B cell (primary cell): ENCODE measurements around the gene UGT1A7. TPM values are rescaled to one million over a fixed set of nuclear protein-coding genes. Genes with fewer than 3 reads are reported as not detected.

Experiments used
- ATAC-seq: fragments of 200-7000 bp; cut with Tn5 transposase; one replicate; pipeline ENCODE4 v1.10.0; 2021; ENCODE audit warnings: low read depth, mild to moderate bottlenecking, moderate number of reproducible peaks, moderate library complexity
- CTCF ChIA-PET: fragments of 350-600 bp; sonication (Branson Sonifier 250); formaldehyde crosslinking; loops from one replicate; lab custom pipeline; 2021; ENCODE audit warnings: antibody characterized with exemption, inconsistent platforms; lab: Charles Lee
- POLR2A ChIA-PET: fragments of 350-600 bp; sonication (Branson Sonifier 250); formaldehyde crosslinking; loops from one replicate; lab custom pipeline; 2021; ENCODE audit warnings: antibody characterized with exemption; lab: Charles Lee
- DNase-seq: peaks from one replicate; pipeline ENCODE4 v3.0.0; 2013
- H2AFZ ChIP-seq: 2 replicates; pipeline ENCODE4 v1.6.1; 2012; ENCODE audit warnings: mild to moderate bottlenecking, low read depth, low read length; ENCODE audit not compliant: insufficient read depth, poor library complexity, severe bottlenecking
- H3K27ac ChIP-seq, 2 donors: 1 replicate in 1 of 2; 2 replicates in 1 of 2; pipeline ENCODE4 v1.5.1; 2012 to 2013; ENCODE audit warnings: low read length in 2 of 2, mild to moderate bottlenecking in 2 of 2, moderate library complexity in 1 of 2
- H3K27me3 ChIP-seq, 4 experiments: fragments of 200-600 bp in 1 of 4; sonication (generic) in 1 of 4; replicated peaks in 1 of 4; 1 replicate in 2 of 4; 2 replicates in 2 of 4; pipeline versions ENCODE4 v1.6.1 to v1.7.0; 2013 to 2016; ENCODE audit warnings: low read length in 3 of 4, mild to moderate bottlenecking in 2 of 4, mixed read lengths in 1 of 4, moderate library complexity in 1 of 4; ENCODE audit not compliant: insufficient read depth in 4 of 4, control insufficient read depth in 3 of 4; ENCODE audit errors: control extremely low read depth in 1 of 4
- H3K36me3 ChIP-seq, 2 experiments: replicated peaks in 1 of 2; 1 replicate in 1 of 2; 2 replicates in 1 of 2; pipeline versions ENCODE4 v1.6.1 to v1.7.1; 2013; ENCODE audit warnings: low read length in 1 of 2; ENCODE audit not compliant: insufficient read depth in 2 of 2, control insufficient read depth in 1 of 2; ENCODE audit errors: control extremely low read depth in 1 of 2, extremely low read depth in 1 of 2
- H3K4me1 ChIP-seq, 2 donors: fragments of 200-600 bp in 1 of 2; sonication (generic) in 1 of 2; 1 replicate in 1 of 2; 2 replicates in 1 of 2; pipeline versions ENCODE4 v1.5.1 to v1.6.1; 2013 to 2017; ENCODE audit warnings: low read length in 2 of 2; ENCODE audit not compliant: control insufficient read depth in 2 of 2, insufficient read depth in 2 of 2
- H3K4me2 ChIP-seq: replicated peaks from 2 replicates; pipeline ENCODE3; 2012; ENCODE audit warnings: mild to moderate bottlenecking, low read depth, low read length; ENCODE audit not compliant: poor library complexity, severe bottlenecking
- H3K4me3 ChIP-seq, 5 experiments: fragments of 200-600 bp in 1 of 5; sonication (generic) in 1 of 5; 1 replicate in 3 of 5; 2 replicates in 2 of 5; pipeline versions ENCODE4 v1.5.1 to v1.7.0; 2011 to 2016; ENCODE audit warnings: low read length in 4 of 5, mild to moderate bottlenecking in 4 of 5, low read depth in 2 of 5, control low read depth in 1 of 5, moderate library complexity in 1 of 5; ENCODE audit not compliant: insufficient read depth in 1 of 5; ENCODE audit errors: control extremely low read depth in 1 of 5, extremely low read depth in 1 of 5
- H3K79me2 ChIP-seq: fragments of 200-600 bp; sonication (generic); one replicate; pipeline ENCODE4 v1.6.0; 2016; ENCODE audit warnings: low read length; ENCODE audit not compliant: control insufficient read depth, insufficient read depth
- H3K9ac ChIP-seq: fragments of 200-600 bp; sonication (generic); 2 replicates; pipeline ENCODE4 v1.6.1; 2017; ENCODE audit warnings: mild to moderate bottlenecking, low read length, moderate library complexity
- H3K9me3 ChIP-seq, 3 donors: one replicate each; pipeline versions ENCODE4 v1.6.1 to v1.7.1; 2013; ENCODE audit warnings: low read length in 2 of 3; ENCODE audit not compliant: control insufficient read depth in 2 of 3, insufficient read depth in 1 of 3; ENCODE audit errors: control extremely low read depth in 1 of 3
- H4K20me1 ChIP-seq: 2 replicates; pipeline ENCODE4 v1.6.0; 2012; ENCODE audit warnings: mild to moderate bottlenecking, low read length; ENCODE audit not compliant: insufficient read depth, control insufficient read depth, poor library complexity, severe bottlenecking
- H3K27ac Mint-ChIP-seq: one replicate; pipeline ENCODE4 v1.8.0; 2021; ENCODE audit warnings: mixed read lengths
- H3K27me3 Mint-ChIP-seq: one replicate; pipeline ENCODE4 v1.8.0; 2021; ENCODE audit warnings: mixed read lengths
- H3K4me1 Mint-ChIP-seq: one replicate; pipeline ENCODE4 v1.8.0; 2021; ENCODE audit warnings: mixed read lengths
- H3K4me3 Mint-ChIP-seq: one replicate; pipeline ENCODE4 v1.8.0; 2021; ENCODE audit warnings: mixed read lengths
- H3K9me3 Mint-ChIP-seq: one replicate; pipeline ENCODE4 v1.8.0; 2022; ENCODE audit warnings: mixed read lengths; ENCODE audit not compliant: insufficient read depth
- EZH2 ChIP-seq: IDR thresholded peaks from 2 replicates; pipeline ENCODE4 v1.6.1; 2012; ENCODE audit warnings: borderline replicate concordance, low read depth, mild to moderate bottlenecking, moderate library complexity, low read length; ENCODE audit not compliant: insufficient read depth, poor library complexity, severe bottlenecking
- WGBS: methylation state at CpG from one replicate; pipeline ENCODE4 v1.1.5; 2013; ENCODE audit warnings: missing lambda C conversion rate; ENCODE audit not compliant: insufficient coverage; 5-methylcytosine and 5-hydroxymethylcytosine counted together
- intact Hi-C: fragments of 100-400 bp; cut with micrococcal nuclease; formaldehyde crosslinking; loops from one replicate; pipeline ENCODE4 v1.10.0; 2022
- polyA plus RNA-seq: library from polyadenylated mRNA; depleted of rRNA; stranded (reverse); fragments of >200 nt; gene quantifications from 2 replicates; pipeline ENCODE4 v1.2.3, GENCODE V29; 2012
- total RNA-seq, 2 donors: library from RNA; stranded (reverse); fragments of 120-200 nt in 1 of 2; gene quantifications; 1 replicate in 1 of 2; 2 replicates in 1 of 2; pipeline versions ENCODE4 v1.2.3 to v1.2.4, GENCODE V29; 2013 to 2022
- TF ChIP-seq, protein P1 (sequence below): fragments of 200-600 bp; IDR thresholded peaks from one replicate; pipeline ENCODE4 v1.8.0; 2022; ENCODE audit warnings: antibody characterized with exemption, mild to moderate bottlenecking

UGT1A7 gene
- total and polyA plus RNA-seq, 2 donors (not counting 1 experiment from before 2014, with no cell fraction given): not detected

DNA sequence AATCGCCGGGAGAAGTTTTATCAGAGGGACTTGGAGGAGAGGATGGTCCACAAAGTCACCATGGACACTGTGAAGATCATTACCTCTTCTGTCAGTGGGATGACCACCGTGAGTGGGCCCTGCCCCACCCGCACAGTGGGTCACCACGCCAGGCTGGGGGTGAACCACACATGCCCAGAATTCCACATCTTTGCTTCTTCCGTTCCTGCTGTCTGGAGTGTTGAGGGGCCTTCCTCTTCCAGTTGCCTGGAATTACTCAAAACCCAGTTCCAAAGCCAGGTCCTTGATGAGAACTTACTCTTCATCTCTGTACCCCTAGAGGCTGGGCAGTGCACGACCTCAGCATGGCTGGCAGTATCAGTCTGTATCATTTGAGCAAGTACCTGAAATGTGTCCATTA, 118.5 kb downstream of the UGT1A7 start:
- Histone ChIP-seq H3K4me1 (no peaks in the 10 kb centered on the region), H2AFZ (no peak overlapping the region), H3K9ac (no peak overlapping the region), H3K27me3 (peaks cover 0 to 6% (median 0%) of the 10 kb centered on the region in 4 experiments), H3K4me3 (no peak overlapping the region), H4K20me1 (no peaks in the 10 kb centered on the region), H3K9me3 (no peaks in the 10 kb centered on the region), H3K4me2 (no peak overlapping the region), H3K79me2 (no peaks in the 10 kb centered on the region), H3K36me3 (no peaks in the 10 kb centered on the region), H3K27ac (no peak overlapping the region)
- peaks cover 2% of the 10 kb centered on the region for H3K9me3 Mint-ChIP-seq
- no peak for ATAC-seq
- ChIA-PET CTCF (no interaction called here), POLR2A (no interaction called here)
- DNase-seq: no peak
- peaks cover 17% of the 10 kb centered on the region for H3K27me3 Mint-ChIP-seq
- H3K27ac Mint-ChIP-seq: no peak overlapping the region
- no peaks in the 10 kb centered on the region for H3K4me1 Mint-ChIP-seq
- TF ChIP-seq, protein P1, sequence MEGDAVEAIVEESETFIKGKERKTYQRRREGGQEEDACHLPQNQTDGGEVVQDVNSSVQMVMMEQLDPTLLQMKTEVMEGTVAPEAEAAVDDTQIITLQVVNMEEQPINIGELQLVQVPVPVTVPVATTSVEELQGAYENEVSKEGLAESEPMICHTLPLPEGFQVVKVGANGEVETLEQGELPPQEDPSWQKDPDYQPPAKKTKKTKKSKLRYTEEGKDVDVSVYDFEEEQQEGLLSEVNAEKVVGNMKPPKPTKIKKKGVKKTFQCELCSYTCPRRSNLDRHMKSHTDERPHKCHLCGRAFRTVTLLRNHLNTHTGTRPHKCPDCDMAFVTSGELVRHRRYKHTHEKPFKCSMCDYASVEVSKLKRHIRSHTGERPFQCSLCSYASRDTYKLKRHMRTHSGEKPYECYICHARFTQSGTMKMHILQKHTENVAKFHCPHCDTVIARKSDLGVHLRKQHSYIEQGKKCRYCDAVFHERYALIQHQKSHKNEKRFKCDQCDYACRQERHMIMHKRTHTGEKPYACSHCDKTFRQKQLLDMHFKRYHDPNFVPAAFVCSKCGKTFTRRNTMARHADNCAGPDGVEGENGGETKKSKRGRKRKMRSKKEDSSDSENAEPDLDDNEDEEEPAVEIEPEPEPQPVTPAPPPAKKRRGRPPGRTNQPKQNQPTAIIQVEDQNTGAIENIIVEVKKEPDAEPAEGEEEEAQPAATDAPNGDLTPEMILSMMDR: no peak
- no peak for TF ChIP-seq EZH2
- intact Hi-C loops: no loop called here
- no peak overlapping the region for H3K4me3 Mint-ChIP-seq
- 85% methylated on average over 7 of the region's 7 CpGs for WGBS

DNA sequence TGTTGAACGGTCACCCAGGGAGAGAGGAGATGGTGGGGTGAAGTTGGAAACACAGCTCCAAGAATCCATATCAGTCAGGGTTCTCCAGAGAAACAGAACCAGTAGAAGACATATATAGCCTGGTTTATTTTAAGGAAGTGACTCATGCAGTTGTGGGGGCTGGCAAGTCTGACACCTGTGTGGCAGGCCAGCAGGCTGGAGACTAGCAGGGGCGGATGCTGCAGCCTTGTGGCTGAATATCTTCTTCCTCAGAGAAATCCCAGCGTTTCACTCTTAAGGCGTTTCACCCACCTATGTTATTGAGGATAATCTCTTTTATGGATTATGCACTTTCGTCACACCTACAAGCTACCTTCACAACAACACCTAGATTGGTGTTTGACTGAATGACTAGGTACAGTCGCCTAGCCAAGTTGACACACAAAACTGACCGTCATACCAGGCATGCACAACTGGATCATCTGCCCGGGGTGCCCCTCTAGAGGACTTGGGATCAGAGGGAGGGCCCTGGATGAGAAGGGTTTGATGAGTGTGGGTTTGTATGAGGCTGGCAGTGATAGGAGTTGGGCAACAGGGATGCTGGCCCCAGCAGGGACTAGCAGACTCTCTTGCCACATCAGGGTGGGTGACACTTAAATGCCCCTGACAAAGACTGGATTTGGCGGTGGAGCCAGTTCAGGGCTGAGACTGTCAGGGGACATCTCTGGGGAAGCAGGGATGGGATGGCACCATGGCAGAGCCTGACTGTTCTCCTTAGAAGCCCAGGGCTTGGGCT, 119.8 kb downstream of the UGT1A7 start:
- TF ChIP-seq, protein P1: no peak
- no peak for TF ChIP-seq EZH2
- Mint-ChIP-seq H3K9me3 (peaks cover under 1% of the 10 kb centered on the region), H3K4me1 (no peaks in the 10 kb centered on the region), H3K4me3 (no peak overlapping the region), H3K27ac (no peak overlapping the region), H3K27me3 (peaks cover 17% of the 10 kb centered on the region)
- intact Hi-C loops: no loop called here
- no peak overlapping the region for H2AFZ ChIP-seq
- H3K27ac ChIP-seq: no peak overlapping the region
- ChIA-PET POLR2A (no interaction called here), CTCF (no interaction called here)
- H3K9ac ChIP-seq: no peak overlapping the region
- peaks cover 0 to 6% (median 0%) of the 10 kb centered on the region in 4 experiments for H3K27me3 ChIP-seq
- DNase-seq (no peak), ATAC-seq (no peak)
- no peaks in the 10 kb centered on the region for H3K79me2 ChIP-seq
- no peaks in the 10 kb centered on the region for H4K20me1 ChIP-seq
- H3K36me3 ChIP-seq: no peaks in the 10 kb centered on the region
- H3K4me2 ChIP-seq: no peak overlapping the region
- H3K9me3 ChIP-seq: no peaks in the 10 kb centered on the region
- 87% methylated on average over 4 of the region's 9 CpGs for WGBS
- no peaks in the 10 kb centered on the region for H3K4me1 ChIP-seq
- no peak overlapping the region for H3K4me3 ChIP-seq
